ENCODE results near the gene BTBD17. TPM values are rescaled to one million over a fixed set of nuclear protein-coding genes. Genes with fewer than 3 reads are reported as not detected.

BTBD17 gene
- total and polyA plus RNA-seq, 2 experiments from 2014 or later, result 1.9 to 5.0 TPM

DNA sequence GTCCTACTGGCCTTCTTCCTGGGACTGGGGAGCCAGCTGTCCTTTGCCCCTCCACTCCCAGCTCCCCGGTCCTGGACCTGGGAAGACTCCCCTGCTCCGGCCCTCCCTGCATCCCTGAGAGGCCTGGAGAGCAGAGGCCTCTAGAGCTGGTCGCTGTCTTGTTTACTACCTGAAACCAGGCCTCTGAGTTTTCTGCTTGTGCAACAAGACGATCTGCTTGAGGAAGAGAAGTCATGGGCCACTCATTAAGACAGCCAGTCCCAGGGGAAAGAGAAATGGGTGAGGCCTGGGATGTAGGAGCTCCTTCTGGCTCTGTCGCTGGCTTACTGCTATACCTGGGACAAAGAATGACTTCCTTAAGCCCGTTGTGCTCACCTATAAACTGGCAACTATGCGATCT lies 40.4 kb upstream of the BTBD17 start (continued):
- TF ChIP-seq, protein P1, sequence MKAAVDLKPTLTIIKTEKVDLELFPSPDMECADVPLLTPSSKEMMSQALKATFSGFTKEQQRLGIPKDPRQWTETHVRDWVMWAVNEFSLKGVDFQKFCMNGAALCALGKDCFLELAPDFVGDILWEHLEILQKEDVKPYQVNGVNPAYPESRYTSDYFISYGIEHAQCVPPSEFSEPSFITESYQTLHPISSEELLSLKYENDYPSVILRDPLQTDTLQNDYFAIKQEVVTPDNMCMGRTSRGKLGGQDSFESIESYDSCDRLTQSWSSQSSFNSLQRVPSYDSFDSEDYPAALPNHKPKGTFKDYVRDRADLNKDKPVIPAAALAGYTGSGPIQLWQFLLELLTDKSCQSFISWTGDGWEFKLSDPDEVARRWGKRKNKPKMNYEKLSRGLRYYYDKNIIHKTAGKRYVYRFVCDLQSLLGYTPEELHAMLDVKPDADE (IDR thresholded peaks at IDR 0.05), result no peak
- TF ChIP-seq, protein P2, sequence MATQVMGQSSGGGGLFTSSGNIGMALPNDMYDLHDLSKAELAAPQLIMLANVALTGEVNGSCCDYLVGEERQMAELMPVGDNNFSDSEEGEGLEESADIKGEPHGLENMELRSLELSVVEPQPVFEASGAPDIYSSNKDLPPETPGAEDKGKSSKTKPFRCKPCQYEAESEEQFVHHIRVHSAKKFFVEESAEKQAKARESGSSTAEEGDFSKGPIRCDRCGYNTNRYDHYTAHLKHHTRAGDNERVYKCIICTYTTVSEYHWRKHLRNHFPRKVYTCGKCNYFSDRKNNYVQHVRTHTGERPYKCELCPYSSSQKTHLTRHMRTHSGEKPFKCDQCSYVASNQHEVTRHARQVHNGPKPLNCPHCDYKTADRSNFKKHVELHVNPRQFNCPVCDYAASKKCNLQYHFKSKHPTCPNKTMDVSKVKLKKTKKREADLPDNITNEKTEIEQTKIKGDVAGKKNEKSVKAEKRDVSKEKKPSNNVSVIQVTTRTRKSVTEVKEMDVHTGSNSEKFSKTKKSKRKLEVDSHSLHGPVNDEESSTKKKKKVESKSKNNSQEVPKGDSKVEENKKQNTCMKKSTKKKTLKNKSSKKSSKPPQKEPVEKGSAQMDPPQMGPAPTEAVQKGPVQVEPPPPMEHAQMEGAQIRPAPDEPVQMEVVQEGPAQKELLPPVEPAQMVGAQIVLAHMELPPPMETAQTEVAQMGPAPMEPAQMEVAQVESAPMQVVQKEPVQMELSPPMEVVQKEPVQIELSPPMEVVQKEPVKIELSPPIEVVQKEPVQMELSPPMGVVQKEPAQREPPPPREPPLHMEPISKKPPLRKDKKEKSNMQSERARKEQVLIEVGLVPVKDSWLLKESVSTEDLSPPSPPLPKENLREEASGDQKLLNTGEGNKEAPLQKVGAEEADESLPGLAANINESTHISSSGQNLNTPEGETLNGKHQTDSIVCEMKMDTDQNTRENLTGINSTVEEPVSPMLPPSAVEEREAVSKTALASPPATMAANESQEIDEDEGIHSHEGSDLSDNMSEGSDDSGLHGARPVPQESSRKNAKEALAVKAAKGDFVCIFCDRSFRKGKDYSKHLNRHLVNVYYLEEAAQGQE (IDR thresholded peaks at IDR 0.05; ENCODE audit: unreplicated experiment), result no peak
- TF ChIP-seq NANOG (IDR thresholded peaks at IDR 0.05; ENCODE audit: borderline replicate concordance), result no peak

DNA sequence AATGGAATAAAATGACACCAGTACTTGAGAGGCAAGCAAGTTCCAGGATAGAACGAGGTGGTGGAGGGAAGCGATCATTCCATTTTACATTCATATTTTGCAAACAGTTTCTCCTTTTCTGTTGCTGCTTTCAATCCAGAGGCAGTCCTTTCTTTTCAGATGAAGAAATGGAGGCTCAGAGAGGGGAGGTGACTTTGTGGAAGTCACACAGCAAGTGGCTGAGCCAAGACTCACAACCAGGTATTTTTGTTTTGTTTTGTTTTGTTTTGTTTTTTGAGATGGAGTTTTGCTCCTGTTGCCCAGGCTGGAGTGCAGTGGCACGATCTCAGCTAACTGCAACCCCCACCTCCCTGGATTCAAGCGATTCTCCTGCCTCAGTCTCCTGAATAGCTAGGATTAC lies 34.9 kb upstream of the BTBD17 start:
- no peak for DNase-seq (ENCODE audit: low spot score)
- Histone ChIP-seq H3K4me3 (no peak overlapping the region), H4K20me1 (replicated peaks; ENCODE audit: insufficient read depth) (no peaks in the 10 kb centered on the region), H3K79me2 (replicated peaks; ENCODE audit: insufficient read depth) (no peaks in the 10 kb centered on the region), H2AFZ (no peak overlapping the region), H3K27ac (ENCODE audit: low read depth) (no peak overlapping the region), H3K4me1 (ENCODE audit: insufficient read depth) (no peaks in the 10 kb centered on the region; the same call in 1 of the 2 replicates), H3K4me2 (no peak overlapping the region), H3K9me2 (ENCODE audit: insufficient read depth) (no peaks in the 10 kb centered on the region), H3K27me3 (ENCODE audit: insufficient read depth) (no peaks in the 10 kb centered on the region), H3K36me3 (ENCODE audit: insufficient read depth) (no peaks in the 10 kb centered on the region), H3F3A (replicated peaks; ENCODE audit: low read depth) (no peaks in the 10 kb centered on the region)
- peaks cover 13% of the 10 kb centered on the region; the same call in 2 of the 3 replicates for H3K4me1 Mint-ChIP-seq
- no peaks in the 10 kb centered on the region for H3K36me3 Mint-ChIP-seq (ENCODE audit: low read depth)
- ATAC-seq, result no peak
- TF ChIP-seq POLR2AphosphoS5 (IDR thresholded peaks at IDR 0.05; ENCODE audit: low read depth) (no peak), ZNF114 (CRISPR knock-in tag; IDR thresholded peaks at IDR 0.05) (no peak), EZH2 (IDR thresholded peaks at IDR 0.05; ENCODE audit: low read depth, unreplicated experiment) (no peak), EZH2phosphoT487 (IDR thresholded peaks at IDR 0.05; ENCODE audit: unreplicated experiment) (no peak), JUNB (IDR thresholded peaks at IDR 0.05; ENCODE audit: unreplicated experiment) (no peak)
- TF ChIP-seq, protein P3, sequence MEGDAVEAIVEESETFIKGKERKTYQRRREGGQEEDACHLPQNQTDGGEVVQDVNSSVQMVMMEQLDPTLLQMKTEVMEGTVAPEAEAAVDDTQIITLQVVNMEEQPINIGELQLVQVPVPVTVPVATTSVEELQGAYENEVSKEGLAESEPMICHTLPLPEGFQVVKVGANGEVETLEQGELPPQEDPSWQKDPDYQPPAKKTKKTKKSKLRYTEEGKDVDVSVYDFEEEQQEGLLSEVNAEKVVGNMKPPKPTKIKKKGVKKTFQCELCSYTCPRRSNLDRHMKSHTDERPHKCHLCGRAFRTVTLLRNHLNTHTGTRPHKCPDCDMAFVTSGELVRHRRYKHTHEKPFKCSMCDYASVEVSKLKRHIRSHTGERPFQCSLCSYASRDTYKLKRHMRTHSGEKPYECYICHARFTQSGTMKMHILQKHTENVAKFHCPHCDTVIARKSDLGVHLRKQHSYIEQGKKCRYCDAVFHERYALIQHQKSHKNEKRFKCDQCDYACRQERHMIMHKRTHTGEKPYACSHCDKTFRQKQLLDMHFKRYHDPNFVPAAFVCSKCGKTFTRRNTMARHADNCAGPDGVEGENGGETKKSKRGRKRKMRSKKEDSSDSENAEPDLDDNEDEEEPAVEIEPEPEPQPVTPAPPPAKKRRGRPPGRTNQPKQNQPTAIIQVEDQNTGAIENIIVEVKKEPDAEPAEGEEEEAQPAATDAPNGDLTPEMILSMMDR (conservative IDR thresholded peaks at IDR 0.05; ENCODE audit: low read depth in 2 of 2), result no peak
- H3K4me3 Mint-ChIP-seq, result no peak overlapping the region
- no peak overlapping the region for H3K27ac Mint-ChIP-seq
- H3K9me3 Mint-ChIP-seq, result peaks cover 4% of the 10 kb centered on the region; the same call in 2 of the 3 replicates
- peaks cover 5% of the 10 kb centered on the region for H3K27me3 Mint-ChIP-seq (ENCODE audit: insufficient read depth, low read depth, poor library complexity)

All from GM23338 (cell line).